ENCODE data around the gene OPRL1.

DNA sequence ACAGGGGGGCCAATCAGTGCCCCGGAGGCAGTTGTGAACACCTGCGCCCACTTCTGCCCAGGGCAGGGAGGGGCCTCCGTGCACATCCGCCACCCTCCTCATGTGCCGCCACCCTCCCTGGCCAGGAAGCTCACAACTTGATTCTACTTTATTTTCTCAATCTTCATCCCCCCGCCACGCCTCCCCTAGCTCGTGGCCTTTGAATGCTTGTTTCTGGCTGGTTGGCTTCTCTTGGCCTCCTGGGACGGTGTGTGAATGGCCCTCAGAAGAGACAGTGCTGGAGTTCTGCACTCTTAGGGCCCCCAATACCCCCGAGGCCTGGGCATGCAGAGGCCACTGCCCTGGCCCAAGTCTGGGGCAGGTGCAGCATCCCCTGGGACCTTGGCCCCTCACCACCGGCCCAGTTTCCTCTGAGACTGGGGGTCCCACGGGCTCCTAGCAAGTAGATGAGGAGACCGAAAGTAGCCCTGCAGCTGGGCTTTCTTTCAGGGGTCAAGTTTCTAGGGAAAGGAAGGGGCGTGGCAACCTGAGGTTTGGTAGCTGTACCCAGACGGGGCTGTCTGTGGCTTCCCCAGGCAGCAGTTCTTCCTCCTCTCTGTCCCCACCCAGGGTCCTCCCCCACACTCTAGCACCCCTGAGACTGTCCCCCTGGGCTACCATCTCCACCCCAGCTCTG, 1.9 kb upstream of the OPRL1 start:
- TF ChIP-seq, protein P1, sequence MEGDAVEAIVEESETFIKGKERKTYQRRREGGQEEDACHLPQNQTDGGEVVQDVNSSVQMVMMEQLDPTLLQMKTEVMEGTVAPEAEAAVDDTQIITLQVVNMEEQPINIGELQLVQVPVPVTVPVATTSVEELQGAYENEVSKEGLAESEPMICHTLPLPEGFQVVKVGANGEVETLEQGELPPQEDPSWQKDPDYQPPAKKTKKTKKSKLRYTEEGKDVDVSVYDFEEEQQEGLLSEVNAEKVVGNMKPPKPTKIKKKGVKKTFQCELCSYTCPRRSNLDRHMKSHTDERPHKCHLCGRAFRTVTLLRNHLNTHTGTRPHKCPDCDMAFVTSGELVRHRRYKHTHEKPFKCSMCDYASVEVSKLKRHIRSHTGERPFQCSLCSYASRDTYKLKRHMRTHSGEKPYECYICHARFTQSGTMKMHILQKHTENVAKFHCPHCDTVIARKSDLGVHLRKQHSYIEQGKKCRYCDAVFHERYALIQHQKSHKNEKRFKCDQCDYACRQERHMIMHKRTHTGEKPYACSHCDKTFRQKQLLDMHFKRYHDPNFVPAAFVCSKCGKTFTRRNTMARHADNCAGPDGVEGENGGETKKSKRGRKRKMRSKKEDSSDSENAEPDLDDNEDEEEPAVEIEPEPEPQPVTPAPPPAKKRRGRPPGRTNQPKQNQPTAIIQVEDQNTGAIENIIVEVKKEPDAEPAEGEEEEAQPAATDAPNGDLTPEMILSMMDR (IDR thresholded peaks at IDR 0.05), result no peak
- no peak for TF ChIP-seq POLR2AphosphoS5 (IDR thresholded peaks at IDR 0.05)
- no peak for TF ChIP-seq POLR2A (IDR thresholded peaks at IDR 0.05)

All from suprapubic skin (tissue), 4 donors.